Daoy (cell line): ENCODE results near the gene PLCL1. TPM values are rescaled to one million over a fixed set of nuclear protein-coding genes. Genes with fewer than 3 reads are reported as not detected.

Experiments
- DNase-seq: peaks from one replicate; pipeline ENCODE4 v3.0.0-alpha.2; 2015; ENCODE audit warnings: low read depth
- total RNA-seq: library from RNA; depleted of rRNA; stranded (reverse); fragments of >200 nt; shearing (Covaris generic); gene quantifications from 2 replicates; pipeline ENCODE4 v1.2.3, GENCODE V29; 2014

PLCL1 gene
- total RNA-seq, 1 experiment from 2014 or later, result 0.11 TPM

DNA sequence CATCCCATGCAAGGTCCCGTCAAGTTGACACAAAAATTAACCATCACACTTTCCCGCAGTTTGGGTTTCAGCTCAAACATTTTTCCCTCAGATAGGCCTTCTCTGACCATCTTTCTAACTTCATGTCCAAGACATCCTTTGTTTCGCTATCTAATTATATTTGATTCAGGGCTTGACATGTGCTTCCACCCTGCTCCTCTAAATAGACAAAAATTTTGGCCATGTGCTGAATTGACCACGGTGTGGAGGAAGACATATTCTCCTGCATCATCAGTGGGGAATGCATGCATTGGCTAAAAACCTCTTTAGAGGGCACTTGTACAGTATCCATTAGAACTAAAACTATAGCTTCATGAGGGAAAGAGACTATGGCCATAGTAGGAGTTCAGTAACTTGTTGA lies 81.2 kb downstream of the PLCL1 start:
- DNase-seq, result no peak

- no peak for DNase-seq
Observed at GRCh38 chr2:197888321-197888720, 83.9 kb downstream of the PLCL1 start.

DNA sequence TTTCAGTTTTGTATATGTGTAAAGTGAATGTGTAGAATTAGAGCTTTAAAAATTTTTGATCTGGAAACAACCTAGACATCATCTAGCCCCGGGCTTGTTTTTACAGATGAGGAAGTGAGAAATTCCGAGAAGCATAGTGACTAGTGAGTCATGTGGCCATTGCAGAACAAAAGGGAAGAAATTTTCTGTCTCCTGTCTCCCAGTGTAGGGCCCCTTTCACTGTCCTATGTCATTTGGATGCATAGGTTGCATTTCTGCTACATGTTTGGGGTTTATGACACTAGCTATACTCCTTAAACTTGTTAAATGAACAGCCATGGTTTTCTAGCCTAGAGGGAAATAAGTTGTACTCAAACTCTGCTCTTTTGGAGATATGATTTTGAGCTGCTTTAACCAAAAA lies 84.6 kb downstream of the PLCL1 start:
- peak; percentile 46 for DNase-seq

DNA sequence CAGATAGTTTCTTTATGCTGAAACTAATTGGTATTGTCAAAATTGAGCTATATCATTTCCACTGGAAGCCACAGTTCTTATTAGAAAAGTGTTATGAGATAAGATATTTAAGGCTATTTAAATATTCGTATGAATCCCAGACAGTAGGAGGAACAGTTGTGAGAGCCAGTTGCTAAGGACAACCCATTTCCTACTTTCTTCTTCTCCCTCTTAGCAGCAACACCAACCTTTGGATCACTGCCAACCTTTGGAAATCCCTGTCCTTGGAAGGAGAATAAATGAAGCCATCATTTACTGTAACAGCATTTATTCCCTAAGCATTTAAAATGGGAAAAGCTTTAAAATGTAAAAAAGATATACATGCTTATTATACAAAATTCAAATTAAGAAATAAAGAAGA lies 85.8 kb downstream of the PLCL1 start:
- peak; percentile 12 for DNase-seq

DNA sequence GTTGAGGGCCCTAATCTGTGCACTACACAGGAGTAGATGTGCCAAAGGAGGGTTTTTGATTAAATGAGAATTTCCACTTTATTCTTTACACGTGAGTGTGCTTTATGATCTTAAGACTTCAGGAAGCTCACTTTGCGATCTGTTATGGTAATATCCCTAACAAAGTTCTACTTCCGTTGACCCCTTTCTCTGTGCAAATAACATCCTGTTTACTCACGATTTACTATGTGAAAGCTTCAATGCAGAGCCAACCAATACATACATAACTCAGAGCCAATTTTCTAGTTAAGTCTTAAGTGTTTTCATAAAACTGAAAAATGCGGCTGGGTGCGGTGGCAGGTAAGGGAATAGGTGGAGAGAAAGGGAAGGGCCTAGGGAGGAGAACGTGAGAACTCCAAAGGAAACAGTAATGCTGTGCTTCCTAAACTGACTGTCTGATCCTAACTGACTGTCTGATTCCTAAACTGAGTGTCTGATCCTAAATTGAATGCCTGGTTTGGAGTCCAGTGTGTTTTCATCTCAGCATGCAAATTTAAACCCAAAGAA lies 87.6 kb downstream of the PLCL1 start:
- no peak for DNase-seq

- no peak for DNase-seq
Observed at GRCh38 chr2:197893403-197894177, 89.2 kb downstream of the PLCL1 start.

GRCh38 chr2:197894751-197895274 lies 90.4 kb downstream of the PLCL1 start:
- DNase-seq, result no peak

DNA sequence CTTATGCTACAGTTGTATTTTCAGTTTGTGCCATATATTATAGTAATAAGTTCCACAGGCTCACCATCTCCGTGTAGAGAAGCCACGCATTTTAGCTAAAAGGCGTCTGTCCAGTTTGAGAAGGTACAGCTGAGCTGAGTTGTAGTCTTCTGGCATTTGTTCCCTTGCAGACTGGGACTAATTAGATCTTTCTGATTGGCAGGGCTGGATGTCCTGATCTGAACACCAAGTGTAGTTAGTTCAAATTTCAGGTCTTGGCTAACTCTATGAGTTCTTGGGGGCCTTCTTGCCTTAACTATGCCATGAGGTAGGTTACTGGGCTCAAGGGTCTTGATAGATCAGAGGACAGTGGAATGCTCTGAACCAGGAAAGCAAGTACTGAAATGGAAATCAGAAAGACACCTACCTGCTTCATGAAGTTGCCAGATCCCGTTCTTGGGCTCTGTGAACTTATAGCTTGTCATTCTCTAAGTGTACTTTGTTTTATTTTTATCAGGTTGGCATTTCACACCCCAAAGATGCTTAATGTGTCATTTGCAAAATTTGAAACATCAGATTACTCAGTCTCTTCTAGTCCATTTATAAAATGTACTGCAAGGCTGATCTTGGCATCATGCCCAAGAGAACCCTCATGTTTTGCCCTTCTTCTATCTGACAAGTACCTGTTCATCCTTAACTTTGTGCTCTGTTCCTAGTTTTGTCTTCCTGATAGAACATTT lies 93.7 kb downstream of the PLCL1 start:
- no peak for DNase-seq

DNA sequence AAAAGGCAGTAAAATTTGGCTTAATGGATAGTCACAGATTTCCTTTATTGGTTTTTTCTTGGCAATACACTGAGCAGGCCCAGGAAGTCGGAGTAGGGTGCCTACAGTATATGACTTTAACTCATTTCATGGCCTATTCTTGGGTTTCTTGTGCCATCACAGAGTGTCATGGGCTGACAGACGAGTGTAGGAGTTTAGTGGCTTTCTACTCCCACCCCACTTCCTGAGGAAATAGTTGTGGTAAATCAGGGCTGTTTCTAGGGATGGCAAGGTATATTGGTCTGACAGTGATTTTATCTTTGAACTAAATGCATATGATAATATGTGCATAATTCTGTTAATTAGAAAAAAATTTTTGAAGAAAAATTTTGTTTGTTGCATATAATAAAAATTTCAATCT lies 100.1 kb downstream of the PLCL1 start:
- DNase-seq, result peak; percentile 15

- no peak for DNase-seq
Observed at GRCh38 chr2:197908156-197908555, 103.8 kb downstream of the PLCL1 start.

DNA sequence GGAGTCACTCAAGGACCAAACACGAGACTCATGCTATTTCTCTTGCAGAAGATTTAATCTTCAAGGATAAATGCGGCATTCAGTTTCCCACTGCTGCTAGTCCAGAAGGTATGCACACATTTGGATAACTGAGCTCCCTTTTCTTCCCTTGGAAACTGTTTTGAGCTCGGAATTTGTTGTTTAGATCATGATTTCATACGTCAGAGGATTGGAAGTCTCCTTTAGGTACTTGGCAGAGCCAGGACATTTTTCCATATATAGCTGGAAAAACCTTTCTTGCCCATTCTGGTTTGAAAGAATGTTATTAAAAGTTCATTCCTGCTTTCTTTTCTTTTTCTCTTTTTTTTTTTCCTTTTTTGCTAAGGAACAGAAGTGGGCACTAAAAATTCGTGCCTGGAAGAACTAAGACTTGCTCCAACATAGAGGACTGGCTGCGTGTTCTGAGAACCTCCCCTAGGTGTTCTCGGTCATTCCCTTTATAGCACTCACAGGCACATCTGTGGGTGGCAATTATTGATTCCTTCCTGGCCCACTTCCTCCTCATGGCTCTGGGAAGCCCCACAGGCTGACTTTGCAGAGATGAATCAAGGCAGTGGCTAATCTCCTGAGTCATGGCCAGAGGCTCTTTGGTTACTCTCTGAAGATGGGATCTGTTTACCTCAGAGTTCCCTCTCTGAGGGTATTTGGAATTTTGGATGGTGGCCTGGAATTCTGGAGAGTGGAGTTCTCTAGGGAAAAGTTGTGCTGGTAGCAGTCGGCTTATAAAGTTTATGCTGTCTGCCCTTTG lies 104.8 kb downstream of the PLCL1 start:
- peak; percentile 82 for DNase-seq

DNA sequence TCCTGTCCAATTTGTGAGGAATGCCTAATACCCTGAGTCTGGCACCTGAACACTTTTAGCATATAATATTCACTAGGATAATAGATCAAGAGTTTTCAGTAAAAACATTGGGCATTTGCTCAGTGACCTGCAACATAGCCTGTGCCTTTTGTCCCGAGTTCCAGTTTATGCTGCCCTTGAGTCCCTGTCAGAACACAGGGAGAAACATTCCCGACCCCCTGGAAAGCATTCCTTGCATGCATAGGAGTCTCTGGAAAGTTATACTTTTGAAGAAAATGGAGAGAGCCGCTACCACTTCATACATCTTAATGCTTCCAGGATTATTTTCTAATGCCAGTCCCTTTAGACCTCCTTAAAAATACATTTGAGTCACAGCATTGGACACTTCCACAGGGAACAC lies 107.3 kb downstream of the PLCL1 start:
- no peak for DNase-seq

GRCh38 chr2:197913084-197913483 lies 108.7 kb downstream of the PLCL1 start:
- no peak for DNase-seq

DNA sequence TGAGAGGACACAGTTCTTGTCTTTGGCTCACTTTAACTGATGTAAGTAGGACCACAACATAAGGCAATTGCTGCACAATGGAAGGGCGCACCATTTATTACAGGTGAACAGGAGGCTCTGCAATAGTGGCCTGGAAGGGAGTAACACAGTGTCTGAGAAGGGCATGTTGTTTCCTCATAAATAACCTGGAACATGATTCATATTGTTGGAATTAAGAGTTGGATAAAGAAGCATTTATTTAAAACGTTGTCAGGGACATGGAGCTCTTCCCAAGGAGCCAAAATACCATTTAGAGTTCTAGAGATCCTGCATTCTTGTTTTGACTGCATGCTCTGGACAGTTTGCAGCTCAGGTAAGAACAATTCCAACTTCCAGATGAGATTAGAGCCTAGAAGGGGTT lies 110.4 kb downstream of the PLCL1 start:
- no peak for DNase-seq

DNA sequence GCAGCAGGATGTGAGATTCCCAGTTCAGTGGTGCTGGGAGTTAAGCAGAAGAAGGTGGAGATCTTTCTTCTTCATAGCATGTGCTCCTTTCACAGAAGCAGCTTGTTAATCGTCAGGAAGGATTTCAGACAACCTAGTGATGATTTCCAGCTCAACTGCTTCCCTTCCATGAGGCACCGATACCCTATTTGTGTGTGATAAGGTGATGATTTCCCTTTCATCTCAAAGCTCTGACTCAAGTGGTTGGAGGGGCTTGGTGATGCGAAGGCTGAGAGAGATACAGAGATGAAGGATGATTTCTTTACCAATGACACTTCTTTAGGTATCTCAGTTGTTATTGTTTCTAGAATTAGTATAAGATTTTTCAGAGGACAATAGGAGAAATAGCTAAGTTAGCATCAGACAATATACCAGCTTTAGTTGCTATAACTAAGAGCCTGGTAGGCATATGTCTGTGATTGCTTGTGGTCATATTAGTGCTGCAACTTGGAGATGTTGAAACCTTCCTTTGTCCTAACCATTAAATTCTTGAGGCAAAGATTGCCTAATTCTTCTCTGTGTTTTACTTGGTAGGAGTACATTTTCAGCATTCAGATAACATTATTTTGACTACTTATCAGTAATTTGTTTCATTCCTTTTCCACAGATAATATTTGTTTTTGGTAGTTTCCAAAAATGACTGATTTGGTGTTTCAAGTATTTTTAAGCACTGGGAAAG lies 111.3 kb downstream of the PLCL1 start:
- DNase-seq, result no peak

DNA sequence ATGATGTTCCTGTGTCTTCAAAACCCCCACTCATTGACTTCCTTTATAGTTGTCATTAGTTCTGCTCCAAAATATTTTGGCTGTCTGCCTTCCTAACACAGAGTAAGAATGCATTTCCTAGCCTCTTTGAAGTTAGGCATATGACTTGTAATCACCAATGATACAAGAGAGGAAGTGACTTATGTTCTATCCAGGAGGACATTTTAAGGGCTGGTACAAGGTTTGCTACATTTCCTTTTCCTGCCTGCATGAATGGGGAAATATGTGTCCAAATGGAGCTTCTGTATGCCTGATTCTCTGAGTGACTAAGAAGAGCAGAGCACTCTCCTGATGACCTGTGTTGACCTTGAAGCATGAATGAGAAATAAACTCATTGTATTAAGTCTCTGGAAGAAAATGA lies 115.1 kb downstream of the PLCL1 start:
- DNase-seq, result no peak

- no peak for DNase-seq
Observed at GRCh38 chr2:197920088-197920487, 115.7 kb downstream of the PLCL1 start.

DNA sequence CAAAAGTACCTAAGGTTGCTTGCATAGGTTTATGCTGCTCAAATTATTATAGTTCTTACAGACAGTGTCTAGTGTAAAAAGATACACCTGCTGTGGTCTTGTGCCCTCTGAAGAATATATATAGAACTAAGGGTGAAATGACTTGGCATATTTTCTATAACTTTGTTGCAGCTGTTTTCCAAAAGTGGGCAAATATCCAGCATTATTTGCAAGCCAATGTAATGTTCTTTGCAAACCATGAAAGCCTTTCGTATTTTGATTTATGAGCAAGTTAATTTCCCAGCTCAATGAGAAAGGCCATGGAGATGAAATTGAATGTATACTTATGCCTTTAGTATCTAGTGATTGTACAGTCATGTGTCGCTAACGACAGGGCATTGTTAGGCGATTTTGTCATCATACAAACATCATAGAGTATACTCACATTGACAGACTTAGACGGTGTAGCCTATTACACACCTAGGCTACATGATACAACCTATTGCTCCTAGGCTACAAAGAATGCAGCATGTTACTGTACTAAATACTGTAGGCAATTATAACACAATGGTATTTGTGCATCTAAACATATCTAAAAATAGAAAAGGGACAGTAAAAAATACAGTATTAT lies 116.3 kb downstream of the PLCL1 start:
- DNase-seq, result no peak

- no peak for DNase-seq
Observed at GRCh38 chr2:197924483-197924882, 120.1 kb downstream of the PLCL1 start.

DNA sequence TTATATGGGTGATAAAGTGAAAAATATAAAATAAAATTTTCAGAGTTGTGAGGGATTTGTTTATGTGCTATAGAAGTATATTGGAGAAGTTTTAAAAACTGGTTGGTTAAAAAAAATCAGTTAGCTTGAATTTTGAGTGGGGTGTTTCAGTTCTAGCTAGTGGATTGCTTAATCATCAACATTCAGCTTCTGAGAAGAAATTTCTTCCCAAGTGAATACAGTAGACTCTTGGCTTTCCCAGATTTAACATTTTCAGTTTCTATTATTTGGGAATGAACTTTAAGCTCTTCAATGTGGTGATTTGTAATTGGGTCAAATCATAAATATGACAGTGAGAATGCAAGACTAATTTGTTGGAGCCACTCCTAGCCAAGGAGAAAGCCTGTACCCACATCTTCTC lies 120.8 kb downstream of the PLCL1 start:
- no peak for DNase-seq

DNA sequence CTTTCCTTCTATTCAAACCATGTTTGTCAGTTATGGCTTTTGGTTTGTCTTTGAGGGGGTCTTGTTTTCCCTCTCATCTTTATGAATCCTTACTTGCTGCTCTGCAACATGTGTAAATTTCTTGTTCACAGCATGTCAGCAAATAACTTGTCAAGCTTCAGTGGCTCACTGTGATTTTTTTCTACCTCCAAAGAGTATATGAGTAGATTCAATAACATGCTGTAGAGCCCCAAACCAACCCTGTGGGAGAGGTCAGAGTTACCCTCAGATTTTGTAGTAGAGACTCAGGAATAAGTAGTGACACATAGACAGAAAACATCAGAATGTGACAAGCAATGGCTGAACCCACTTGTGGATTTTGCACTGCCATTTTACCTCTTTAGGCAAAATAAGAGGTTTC lies 121.6 kb downstream of the PLCL1 start:
- DNase-seq, result no peak
